Liver (tissue), 9 donors: ENCODE measurements around the gene CHRM4. TPM values are rescaled to one million over a fixed set of nuclear protein-coding genes. Genes with fewer than 3 reads are reported as not detected.

Source experiments
- DNase-seq: peaks from one replicate; pipeline ENCODE4 v3.0.0-alpha.2; 2017; ENCODE audit warnings: low spot score
- H3K27ac ChIP-seq, 2 donors: one replicate each; pipeline ENCODE4 v1.7.0; 2013; ENCODE audit warnings: inconsistent platforms in 2 of 2, low read length in 2 of 2, control low read depth in 1 of 2, low read depth in 1 of 2, mild to moderate bottlenecking in 1 of 2
- H3K27me3 ChIP-seq, 4 donors: one replicate each; pipeline versions ENCODE4 v1.6.1 to v1.7.0; 2013; ENCODE audit warnings: low read length in 3 of 4, inconsistent platforms in 1 of 4, mild to moderate bottlenecking in 1 of 4, moderate library complexity in 1 of 4; ENCODE audit not compliant: control insufficient read depth in 4 of 4, insufficient read depth in 4 of 4
- H3K36me3 ChIP-seq, 4 donors: one replicate each; pipeline versions ENCODE4 v1.6.1 to v1.7.0; 2013; ENCODE audit warnings: low read length in 3 of 4, mild to moderate bottlenecking in 3 of 4, low read depth in 1 of 4, moderate library complexity in 1 of 4; ENCODE audit not compliant: control insufficient read depth in 4 of 4, insufficient read depth in 3 of 4
- H3K4me1 ChIP-seq, 4 donors: one replicate each; pipeline versions ENCODE4 v1.6.1 to v1.7.0; 2013; ENCODE audit warnings: low read length in 3 of 4, mild to moderate bottlenecking in 3 of 4, moderate library complexity in 1 of 4; ENCODE audit not compliant: control insufficient read depth in 4 of 4, insufficient read depth in 4 of 4
- H3K4me3 ChIP-seq, 3 donors: one replicate each; pipeline versions ENCODE4 v1.6.1 to v1.7.0; 2013; ENCODE audit warnings: low read length in 3 of 3, control low read depth in 1 of 3, low read depth in 1 of 3, mild to moderate bottlenecking in 1 of 3
- H3K9ac ChIP-seq, 2 donors: one replicate each; pipeline ENCODE4 v1.7.0; 2013; ENCODE audit warnings: low read length in 2 of 2, mild to moderate bottlenecking in 2 of 2, moderate library complexity in 2 of 2, control low read depth in 1 of 2, low read depth in 1 of 2
- H3K9me3 ChIP-seq, 4 donors: one replicate each; pipeline versions ENCODE4 v1.6.1 to v1.7.0; 2013; ENCODE audit warnings: low read length in 3 of 4; ENCODE audit not compliant: control insufficient read depth in 4 of 4
- ATF3 ChIP-seq: IDR thresholded peaks from 2 replicates; pipeline ENCODE4 v1.6.1; 2016; ENCODE audit warnings: antibody characterized with exemption
- CTCF ChIP-seq: fragments of 150-350 bp; IDR thresholded peaks from 2 replicates; pipeline ENCODE4 v1.5.1; 2017; ENCODE audit warnings: improper control_type of control experiment, low read depth, low read length; ENCODE audit not compliant: missing input control
- EGR1 ChIP-seq, 2 donors: IDR thresholded peaks; 2 replicates each; pipeline ENCODE4 v1.6.1; 2016 to 2018; ENCODE audit warnings: antibody characterized with exemption in 2 of 2, low read depth in 2 of 2
- FOXA1 ChIP-seq: IDR thresholded peaks from 2 replicates; pipeline ENCODE4 v1.6.1; 2016; ENCODE audit warnings: antibody characterized with exemption
- FOXA2 ChIP-seq: IDR thresholded peaks from 2 replicates; pipeline ENCODE4 v1.6.1; 2016; ENCODE audit warnings: antibody characterized with exemption
- GABPA ChIP-seq, 2 donors: IDR thresholded peaks in 1 of 2; conservative IDR thresholded peaks in 1 of 2; 2 replicates each; pipeline ENCODE4 v1.6.1; 2016; ENCODE audit warnings: antibody characterized with exemption in 2 of 2, mild to moderate bottlenecking in 1 of 2, moderate library complexity in 1 of 2
- HNF4A ChIP-seq, 2 donors: conservative IDR thresholded peaks; 2 replicates each; pipeline ENCODE4 v1.6.1; 2016; ENCODE audit warnings: antibody characterized with exemption in 2 of 2, mild to moderate bottlenecking in 2 of 2
- HNF4G ChIP-seq: IDR thresholded peaks from 2 replicates; pipeline ENCODE4 v1.6.1; 2016; ENCODE audit warnings: antibody characterized with exemption
- MAX ChIP-seq: IDR thresholded peaks from 2 replicates; pipeline ENCODE4 v1.6.1; 2016; ENCODE audit warnings: antibody characterized with exemption
- NR2F2 ChIP-seq: IDR thresholded peaks from 2 replicates; pipeline ENCODE4 v1.6.1; 2016; ENCODE audit warnings: antibody characterized with exemption
- RAD21 ChIP-seq, 2 donors: IDR thresholded peaks; 2 replicates each; pipeline ENCODE4 v1.6.1; 2016; ENCODE audit warnings: antibody characterized with exemption in 2 of 2, mild to moderate bottlenecking in 2 of 2
- REST ChIP-seq: IDR thresholded peaks from 2 replicates; pipeline ENCODE4 v1.6.1; 2016; ENCODE audit warnings: antibody characterized with exemption, mild to moderate bottlenecking
- SP1 ChIP-seq: IDR thresholded peaks from 2 replicates; pipeline ENCODE4 v1.6.1; 2018; ENCODE audit warnings: antibody characterized with exemption, mild to moderate bottlenecking
- TAF1 ChIP-seq: conservative IDR thresholded peaks from 2 replicates; pipeline ENCODE4 v1.6.1; 2016; ENCODE audit warnings: antibody characterized with exemption, mild to moderate bottlenecking
- ZBTB33 ChIP-seq: IDR thresholded peaks from 2 replicates; pipeline ENCODE4 v1.6.1; 2016; ENCODE audit warnings: antibody characterized with exemption
- WGBS: extraction: QIAGEN DNeasy Blood & Tissue Kit; methylation state at CpG from one replicate; pipeline ENCODE4 v1.1.7; 2013; 5-methylcytosine and 5-hydroxymethylcytosine counted together
- polyA plus RNA-seq, 2 donors: library from polyadenylated mRNA; stranded (reverse) in 1 of 2; unstranded in 1 of 2; fragments of 200-250 nt in 1 of 2; fragments of >200 nt in 1 of 2; fragmentation: Nextera tagmentation in 1 of 2; extraction: Ambion mirVana in 1 of 2; gene quantifications; one replicate each; pipeline versions ENCODE4 v1.2.1 to v1.2.3, GENCODE V29; 2013 to 2015
- total RNA-seq, 2 donors: library from RNA; depleted of rRNA; stranded (reverse); fragments of >200 nt; gene quantifications; one replicate each; pipeline ENCODE4 v1.2.3, GENCODE V29; 2014
- donor health status: healthy.
- donor health status: healthy.
- donor health status: healthy.
- donor health status: healthy.
- donor health status: healthy.

Gene CHRM4
- total and polyA plus RNA-seq, 4 donors: 0.08 to 0.09 TPM; not detected in 2

GRCh38 chr11:46422588-46422987 is 31.0 kb upstream of the CHRM4 start:
- WGBS: 85% methylated on average over 7 of the region's 7 CpGs
- H3K9ac ChIP-seq: no peak overlapping the region

More at GRCh38 chr11:46422588-46422987, 31.0 kb upstream of the CHRM4 start:
- H3K27me3 ChIP-seq: no peaks in the 10 kb centered on the region
- no peaks in the 10 kb centered on the region for H3K4me1 ChIP-seq
- H3K9me3 ChIP-seq: no peaks in the 10 kb centered on the region
- DNase-seq: no peak
- TF ChIP-seq GABPA (IDR thresholded peaks at IDR 0.05 in 1 of 2, conservative IDR thresholded peaks at IDR 0.05 in 1 of 2): no peak
- TF ChIP-seq FOXA1: no peak
- no peak for TF ChIP-seq ATF3
- TF ChIP-seq EGR1 (IDR thresholded peaks at IDR 0.05; ENCODE audit: low read depth in 2 of 2): no peak
- TF ChIP-seq HNF4G: no peak
- no peak for TF ChIP-seq RAD21 (IDR thresholded peaks at IDR 0.05)
- TF ChIP-seq HNF4A (conservative IDR thresholded peaks at IDR 0.05): no peak
- TF ChIP-seq ZBTB33: no peak
- no peak for TF ChIP-seq FOXA2
- no peak for TF ChIP-seq CTCF
- no peak for TF ChIP-seq NR2F2
- no peak for TF ChIP-seq MAX
- TF ChIP-seq REST: no peak
- no peak for TF ChIP-seq TAF1
- TF ChIP-seq SP1: no peak
- no peak overlapping the region for H3K4me3 ChIP-seq
- peaks cover 2 to 15% (median 6%) of the 10 kb centered on the region in 4 donors for H3K36me3 ChIP-seq
- no peak overlapping the region for H3K27ac ChIP-seq
